ENCODE data around the gene METTL6. TPM values are rescaled to one million over a fixed set of nuclear protein-coding genes. Genes with fewer than 3 reads are reported as not detected.

Gene METTL6
- total RNA-seq, 2 experiments from 2014 or later, result 12.7 to 23.5 TPM

DNA sequence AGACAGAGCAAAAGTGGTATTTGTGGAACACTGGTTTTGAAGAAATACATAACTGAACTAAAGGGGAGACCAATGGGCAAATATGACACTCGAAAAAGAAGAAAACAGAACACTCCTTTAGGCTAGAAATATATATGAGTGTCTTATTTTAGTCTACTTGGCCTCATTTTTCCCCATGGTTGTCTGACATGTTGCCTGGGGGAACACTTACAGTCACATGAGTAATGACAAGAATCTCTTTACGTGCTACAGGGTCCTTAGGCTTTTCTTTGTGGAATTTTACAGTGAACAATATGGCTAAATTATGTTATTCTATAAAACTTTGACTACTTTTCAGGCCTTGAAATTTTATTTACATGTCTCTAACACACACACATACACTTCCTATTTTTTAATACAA is 17.6 kb downstream of the METTL6 start:
- H3K4me2 ChIP-seq (ENCODE audit: low read length), result no peak overlapping the region
- no peak overlapping the region for H2AFZ ChIP-seq (ENCODE audit: low read length)
- DNase-seq (ENCODE audit: low spot score), result no peak
- POLR2A ChIA-PET, result no interaction called here
- no peak overlapping the region for H3K27ac ChIP-seq (ENCODE audit: low read depth, low read length, poor library complexity, severe bottlenecking)
- TF ChIP-seq EZH2phosphoT487 (IDR thresholded peaks at IDR 0.05; ENCODE audit: borderline replicate concordance, low read depth, low read length) (no peak), CTCF (conservative IDR thresholded peaks at IDR 0.05; ENCODE audit: low read length) (no peak)
- no peaks in the 10 kb centered on the region for H4K20me1 ChIP-seq (ENCODE audit: insufficient read depth, low read length)
- CTCF ChIA-PET (ENCODE audit: unreplicated experiment), result interaction anchor here (1.1 kb wide), 1 partner anchor 142 kb away, joined by 3 read pairs; no protein-coding TSS in a partner anchor
- H3K9me3 ChIP-seq (ENCODE audit: low read length), result no peaks in the 10 kb centered on the region
- no peaks in the 10 kb centered on the region for H3K4me1 ChIP-seq (ENCODE audit: insufficient read depth, low read length, poor library complexity, severe bottlenecking)
- H3K36me3 ChIP-seq (ENCODE audit: insufficient read depth, low read length), result peaks cover 54% of the 10 kb centered on the region
- BruUV-seq (replicated peaks), result no TSS peak
- H3K9me2 ChIP-seq (ENCODE audit: insufficient read depth, low read length), result no peaks in the 10 kb centered on the region
- intact Hi-C loops (cut with micrococcal nuclease; ENCODE audit: unreplicated experiment), result loop anchor here (5.0 kb wide), 1 partner anchor 148 kb away; no protein-coding TSS in a partner anchor
- no peaks in the 10 kb centered on the region for H3K79me2 ChIP-seq (ENCODE audit: insufficient read depth, low read depth, low read length)
- H3K4me3 ChIP-seq (ENCODE audit: low read depth, low read length, poor library complexity, severe bottlenecking), result no peak overlapping the region

DNA sequence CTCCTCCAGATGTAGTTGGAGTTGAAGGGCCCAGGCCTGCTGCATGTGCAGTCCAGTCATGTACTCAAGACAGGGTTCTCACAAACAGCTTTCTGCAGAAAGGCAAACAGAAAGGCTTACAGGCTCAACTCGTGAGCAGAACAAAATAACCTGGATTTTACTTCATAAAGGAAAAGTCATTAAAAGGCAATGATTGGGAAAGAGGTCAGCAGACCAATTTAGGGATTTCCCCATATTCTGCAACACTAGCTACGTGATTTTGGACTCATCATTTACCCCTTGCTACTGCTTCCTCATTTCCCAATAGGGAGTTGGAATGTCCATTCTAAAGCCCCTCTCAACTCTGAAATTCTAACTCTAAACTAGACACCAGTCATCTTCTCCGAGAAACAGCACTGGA is 18.1 kb downstream of the METTL6 start:
- H2AFZ ChIP-seq (ENCODE audit: low read length), result no peak overlapping the region
- ChIA-PET CTCF (ENCODE audit: unreplicated experiment) (interaction anchor here (1.1 kb wide), 1 partner anchor 142 kb away, joined by 3 read pairs; no protein-coding TSS in a partner anchor), POLR2A (no interaction called here)
- intact Hi-C loops (cut with micrococcal nuclease; ENCODE audit: unreplicated experiment), result loop anchor here (5.0 kb wide), 1 partner anchor 148 kb away; no protein-coding TSS in a partner anchor
- no peaks in the 10 kb centered on the region for H3K79me2 ChIP-seq (ENCODE audit: insufficient read depth, low read depth, low read length)
- H4K20me1 ChIP-seq (ENCODE audit: insufficient read depth, low read length), result no peaks in the 10 kb centered on the region
- no peaks in the 10 kb centered on the region for H3K4me1 ChIP-seq (ENCODE audit: insufficient read depth, low read length, poor library complexity, severe bottlenecking)
- peaks cover 49% of the 10 kb centered on the region for H3K36me3 ChIP-seq (ENCODE audit: insufficient read depth, low read length)
- H3K9me3 ChIP-seq (ENCODE audit: low read length), result no peaks in the 10 kb centered on the region
- H3K9me2 ChIP-seq (ENCODE audit: insufficient read depth, low read length), result no peaks in the 10 kb centered on the region
- TF ChIP-seq CTCF (conservative IDR thresholded peaks at IDR 0.05; ENCODE audit: low read length) (no peak), EZH2phosphoT487 (IDR thresholded peaks at IDR 0.05; ENCODE audit: borderline replicate concordance, low read depth, low read length) (no peak)
- no peak for DNase-seq (ENCODE audit: low spot score)
- H3K4me2 ChIP-seq (ENCODE audit: low read length), result no peak overlapping the region
- no TSS peak for BruUV-seq (replicated peaks)
- H3K27ac ChIP-seq (ENCODE audit: low read depth, low read length, poor library complexity, severe bottlenecking), result no peak overlapping the region
- H3K4me3 ChIP-seq (ENCODE audit: low read depth, low read length, poor library complexity, severe bottlenecking), result no peak overlapping the region

GRCh38 chr3:15405448-15406050 is 21.8 kb downstream of the METTL6 start:
- BruUV-seq (replicated peaks), result no TSS peak
- no peak overlapping the region for H3K4me2 ChIP-seq (ENCODE audit: low read length)
- H3K79me2 ChIP-seq (ENCODE audit: insufficient read depth, low read depth, low read length), result no peaks in the 10 kb centered on the region
- H4K20me1 ChIP-seq (ENCODE audit: insufficient read depth, low read length), result no peaks in the 10 kb centered on the region
- peak; percentile 82 for DNase-seq (ENCODE audit: low spot score)
- ChIA-PET POLR2A (interaction anchor here (0.8 to 1.5 kb wide), 7 partner anchors 22 to 301 kb away, joined by 3 to 6 read pairs (median 3); partner anchors contain the start of gene CAPN7), CTCF (ENCODE audit: unreplicated experiment) (interaction anchor here (0.7 to 1.3 kb wide), 5 partner anchors 73 to 203 kb away, joined by 3 to 13 read pairs (median 4); partner anchors contain the start of gene SH3BP5)
- peaks cover 15% of the 10 kb centered on the region for H3K36me3 ChIP-seq (ENCODE audit: insufficient read depth, low read length)
- H3K4me3 ChIP-seq (ENCODE audit: low read depth, low read length, poor library complexity, severe bottlenecking), result no peak overlapping the region
- H3K9me2 ChIP-seq (ENCODE audit: insufficient read depth, low read length), result no peaks in the 10 kb centered on the region
- no peaks in the 10 kb centered on the region for H3K4me1 ChIP-seq (ENCODE audit: insufficient read depth, low read length, poor library complexity, severe bottlenecking)
- TF ChIP-seq CTCF (conservative IDR thresholded peaks at IDR 0.05; ENCODE audit: low read length) (peak; percentile 95), EZH2phosphoT487 (IDR thresholded peaks at IDR 0.05; ENCODE audit: borderline replicate concordance, low read depth, low read length) (no peak)
- no peak overlapping the region for H2AFZ ChIP-seq (ENCODE audit: low read length)
- intact Hi-C loops (cut with micrococcal nuclease; ENCODE audit: unreplicated experiment), result loop anchor here (1.0 to 5.0 kb wide), 4 partner anchors 43 to 203 kb away; no protein-coding TSS in a partner anchor
- no peaks in the 10 kb centered on the region for H3K9me3 ChIP-seq (ENCODE audit: low read length)
- H3K27ac ChIP-seq (ENCODE audit: low read depth, low read length, poor library complexity, severe bottlenecking), result no peak overlapping the region
